K562 (cell line): Measurements from ENCODE around the gene SUSD5. TPM values are rescaled to one million over a fixed set of nuclear protein-coding genes. Genes with fewer than 3 reads are reported as not detected.
A peak's percentile ranks its signal among the peaks of the same experiment; 100 is the strongest.

Experiments
- AFF4 ChIP-seq: sonication (generic); formaldehyde crosslinking; IDR thresholded peaks from 2 replicates; pipeline ENCODE4 v1.8.0; 2023; ENCODE audit warnings: mild to moderate bottlenecking, missing genetic modification reagents
- BRD4 ChIP-seq: fragments of 200-600 bp; sonication (generic); IDR thresholded peaks from 2 replicates; pipeline ENCODE4 v1.6.1; 2017; ENCODE audit warnings: inconsistent platforms
- CREB1 ChIP-seq, 2 experiments: sonication (generic) in 1 of 2; formaldehyde crosslinking in 1 of 2; IDR thresholded peaks; 2 replicates each; pipeline versions ENCODE4 v1.6.1 to v1.8.0; 2012 to 2022; ENCODE audit warnings: inconsistent platforms in 1 of 2, mild to moderate bottlenecking in 1 of 2, missing genetic modification reagents in 1 of 2, moderate library complexity in 1 of 2
- FOXP1 ChIP-seq: sonication (generic); formaldehyde crosslinking; IDR thresholded peaks from 2 replicates; pipeline ENCODE4 v1.8.0; 2022; ENCODE audit warnings: mild to moderate bottlenecking, missing genetic modification reagents
- HDAC8 ChIP-seq: fragments of 450-650 bp; IDR thresholded peaks from 2 replicates; pipeline ENCODE4 v1.6.1; 2016; ENCODE audit warnings: mild to moderate bottlenecking, missing genetic modification characterization, moderate library complexity, missing compliant biosample characterization
- ILF3 ChIP-seq: fragments of 450-650 bp; IDR thresholded peaks from 2 replicates; pipeline ENCODE4 v1.6.1; 2018; ENCODE audit warnings: antibody characterized with exemption, mild to moderate bottlenecking, moderate library complexity, borderline replicate concordance
- NFIX ChIP-seq: fragments of 250-450 bp; sonication (Bioruptor Pico); IDR thresholded peaks from 2 replicates; pipeline ENCODE4 v1.4.0; 2020; ENCODE audit warnings: low read depth, mild to moderate bottlenecking, moderate library complexity
- PRMT5 ChIP-seq: sonication (generic); formaldehyde crosslinking; IDR thresholded peaks from 2 replicates; pipeline ENCODE4 v1.5.0; 2020; ENCODE audit warnings: missing genetic modification reagents
- VEZF1 ChIP-seq: fragments of 200-800 bp; sonication (Bioruptor generic); IDR thresholded peaks from 2 replicates; pipeline ENCODE4 v1.6.1; 2017; ENCODE audit warnings: missing genetic modification characterization, missing compliant biosample characterization
- polyA plus RNA-seq, 8 experiments: library from polyadenylated mRNA; depleted of rRNA in 4 of 8; stranded (reverse) in 5 of 8; unstranded in 3 of 8; fragments of >200 nt; fragmentation: Nextera tagmentation in 2 of 8; fragmentation: Illumina TruSeq in 1 of 8; extraction: Ambion mirVana in 2 of 8; extraction: Trizol in 1 of 8; gene quantifications; 2 replicates each; pipeline versions ENCODE4 v1.2.1 to v1.2.3, GENCODE V29; 2011 to 2014; ENCODE audit warnings: inconsistent platforms in 1 of 8, missing spikeins in 1 of 8
- total RNA-seq, 7 experiments: library from RNA; depleted of rRNA in 6 of 7; stranded (reverse); fragments of >200 nt in 6 of 7; fragmentation: Illumina TruSeq in 2 of 7; extraction: Trizol in 2 of 7; gene quantifications; 2 replicates each; pipeline versions ENCODE4 v1.2.1 to v1.2.3, GENCODE V29; 2011 to 2021; ENCODE audit warnings: low replicate concordance in 1 of 7
- TF ChIP-seq, protein P1 (sequence below): fragments of 450-650 bp; formaldehyde crosslinking; IDR thresholded peaks from 2 replicates; pipeline ENCODE4 v1.4.0; 2020; ENCODE audit warnings: mild to moderate bottlenecking, moderate library complexity
- TF ChIP-seq, protein P2 (sequence below): fragments of 150-350 bp; conservative IDR thresholded peaks from 2 replicates; pipeline ENCODE4 v1.6.1; 2014; ENCODE audit warnings: low read length
- TF ChIP-seq, protein P3 (sequence below): fragments of 250-450 bp; sonication (Bioruptor Pico); IDR thresholded peaks from 2 replicates; pipeline ENCODE4 v1.4.0; 2020; ENCODE audit warnings: mild to moderate bottlenecking, moderate library complexity, borderline replicate concordance

SUSD5 gene
- total and polyA plus RNA-seq, 9 of the 15 experiments (the other 6 are each of a cell fraction or from before 2014, with no cell fraction given) = not detected

- peak; percentile 83 for TF ChIP-seq VEZF1 (CRISPR knock-in tag)
- TF ChIP-seq ILF3 = peak; percentile 71; the same call in 1 of the 2 replicates
- no peak for TF ChIP-seq NFIX
- TF ChIP-seq HDAC8 (tag) = peak; percentile 74; the same call in 1 of the 2 replicates
- TF ChIP-seq PRMT5 = no peak
- peak; percentile 50 for TF ChIP-seq CREB1 (IDR thresholded peaks at IDR 0.05)
- TF ChIP-seq CREB1 (CRISPR knock-in tag; IDR thresholded peaks at IDR 0.05) = 0 out of 2 replicates have a peak, but pooled peaks have one; percentile 37
- TF ChIP-seq AFF4 = 0 out of 2 replicates have a peak, but pooled peaks have one; percentile 33
- TF ChIP-seq FOXP1 (CRISPR knock-in tag) = peak; percentile 78
- TF ChIP-seq, protein P1, sequence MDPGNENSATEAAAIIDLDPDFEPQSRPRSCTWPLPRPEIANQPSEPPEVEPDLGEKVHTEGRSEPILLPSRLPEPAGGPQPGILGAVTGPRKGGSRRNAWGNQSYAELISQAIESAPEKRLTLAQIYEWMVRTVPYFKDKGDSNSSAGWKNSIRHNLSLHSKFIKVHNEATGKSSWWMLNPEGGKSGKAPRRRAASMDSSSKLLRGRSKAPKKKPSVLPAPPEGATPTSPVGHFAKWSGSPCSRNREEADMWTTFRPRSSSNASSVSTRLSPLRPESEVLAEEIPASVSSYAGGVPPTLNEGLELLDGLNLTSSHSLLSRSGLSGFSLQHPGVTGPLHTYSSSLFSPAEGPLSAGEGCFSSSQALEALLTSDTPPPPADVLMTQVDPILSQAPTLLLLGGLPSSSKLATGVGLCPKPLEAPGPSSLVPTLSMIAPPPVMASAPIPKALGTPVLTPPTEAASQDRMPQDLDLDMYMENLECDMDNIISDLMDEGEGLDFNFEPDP (CRISPR knock-in tag) = 0 out of 2 replicates have a peak, but pooled peaks have one; percentile 41
- TF ChIP-seq, protein P2, sequence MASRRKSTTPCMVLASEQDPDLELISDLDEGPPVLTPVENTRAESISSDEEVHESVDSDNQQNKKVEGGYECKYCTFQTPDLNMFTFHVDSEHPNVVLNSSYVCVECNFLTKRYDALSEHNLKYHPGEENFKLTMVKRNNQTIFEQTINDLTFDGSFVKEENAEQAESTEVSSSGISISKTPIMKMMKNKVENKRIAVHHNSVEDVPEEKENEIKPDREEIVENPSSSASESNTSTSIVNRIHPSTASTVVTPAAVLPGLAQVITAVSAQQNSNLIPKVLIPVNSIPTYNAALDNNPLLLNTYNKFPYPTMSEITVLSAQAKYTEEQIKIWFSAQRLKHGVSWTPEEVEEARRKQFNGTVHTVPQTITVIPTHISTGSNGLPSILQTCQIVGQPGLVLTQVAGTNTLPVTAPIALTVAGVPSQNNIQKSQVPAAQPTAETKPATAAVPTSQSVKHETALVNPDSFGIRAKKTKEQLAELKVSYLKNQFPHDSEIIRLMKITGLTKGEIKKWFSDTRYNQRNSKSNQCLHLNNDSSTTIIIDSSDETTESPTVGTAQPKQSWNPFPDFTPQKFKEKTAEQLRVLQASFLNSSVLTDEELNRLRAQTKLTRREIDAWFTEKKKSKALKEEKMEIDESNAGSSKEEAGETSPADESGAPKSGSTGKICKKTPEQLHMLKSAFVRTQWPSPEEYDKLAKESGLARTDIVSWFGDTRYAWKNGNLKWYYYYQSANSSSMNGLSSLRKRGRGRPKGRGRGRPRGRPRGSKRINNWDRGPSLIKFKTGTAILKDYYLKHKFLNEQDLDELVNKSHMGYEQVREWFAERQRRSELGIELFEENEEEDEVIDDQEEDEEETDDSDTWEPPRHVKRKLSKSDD = no peak
- peak; percentile 41; the same call in 1 of the 2 replicates for TF ChIP-seq BRD4
- TF ChIP-seq, protein P3, sequence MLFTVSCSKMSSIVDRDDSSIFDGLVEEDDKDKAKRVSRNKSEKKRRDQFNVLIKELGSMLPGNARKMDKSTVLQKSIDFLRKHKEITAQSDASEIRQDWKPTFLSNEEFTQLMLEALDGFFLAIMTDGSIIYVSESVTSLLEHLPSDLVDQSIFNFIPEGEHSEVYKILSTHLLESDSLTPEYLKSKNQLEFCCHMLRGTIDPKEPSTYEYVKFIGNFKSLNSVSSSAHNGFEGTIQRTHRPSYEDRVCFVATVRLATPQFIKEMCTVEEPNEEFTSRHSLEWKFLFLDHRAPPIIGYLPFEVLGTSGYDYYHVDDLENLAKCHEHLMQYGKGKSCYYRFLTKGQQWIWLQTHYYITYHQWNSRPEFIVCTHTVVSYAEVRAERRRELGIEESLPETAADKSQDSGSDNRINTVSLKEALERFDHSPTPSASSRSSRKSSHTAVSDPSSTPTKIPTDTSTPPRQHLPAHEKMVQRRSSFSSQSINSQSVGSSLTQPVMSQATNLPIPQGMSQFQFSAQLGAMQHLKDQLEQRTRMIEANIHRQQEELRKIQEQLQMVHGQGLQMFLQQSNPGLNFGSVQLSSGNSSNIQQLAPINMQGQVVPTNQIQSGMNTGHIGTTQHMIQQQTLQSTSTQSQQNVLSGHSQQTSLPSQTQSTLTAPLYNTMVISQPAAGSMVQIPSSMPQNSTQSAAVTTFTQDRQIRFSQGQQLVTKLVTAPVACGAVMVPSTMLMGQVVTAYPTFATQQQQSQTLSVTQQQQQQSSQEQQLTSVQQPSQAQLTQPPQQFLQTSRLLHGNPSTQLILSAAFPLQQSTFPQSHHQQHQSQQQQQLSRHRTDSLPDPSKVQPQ (CRISPR knock-in tag) = no peak
Measured at GRCh38 chr3:33113772-33114621, 104.6 kb downstream of the SUSD5 start, which contains the start of gene CRTAP (continued).
